AG10803 (cell line): Measurements from ENCODE around the gene NARS2.

ENCODE experiments used
- DNase-seq: peaks from one replicate; pipeline ENCODE4 v3.0.0; 2010; ENCODE audit warnings: low read depth
- H3K4me3 ChIP-seq: 2 replicates; pipeline ENCODE4 v1.5.1; 2011; ENCODE audit warnings: mild to moderate bottlenecking, low read length, control low read depth
- TF ChIP-seq, protein P1 (sequence below): conservative IDR thresholded peaks from 2 replicates; pipeline ENCODE4 v1.5.1; 2011; ENCODE audit warnings: mild to moderate bottlenecking, low read length, control low read depth, inconsistent platforms

The NARS2 gene

DNA sequence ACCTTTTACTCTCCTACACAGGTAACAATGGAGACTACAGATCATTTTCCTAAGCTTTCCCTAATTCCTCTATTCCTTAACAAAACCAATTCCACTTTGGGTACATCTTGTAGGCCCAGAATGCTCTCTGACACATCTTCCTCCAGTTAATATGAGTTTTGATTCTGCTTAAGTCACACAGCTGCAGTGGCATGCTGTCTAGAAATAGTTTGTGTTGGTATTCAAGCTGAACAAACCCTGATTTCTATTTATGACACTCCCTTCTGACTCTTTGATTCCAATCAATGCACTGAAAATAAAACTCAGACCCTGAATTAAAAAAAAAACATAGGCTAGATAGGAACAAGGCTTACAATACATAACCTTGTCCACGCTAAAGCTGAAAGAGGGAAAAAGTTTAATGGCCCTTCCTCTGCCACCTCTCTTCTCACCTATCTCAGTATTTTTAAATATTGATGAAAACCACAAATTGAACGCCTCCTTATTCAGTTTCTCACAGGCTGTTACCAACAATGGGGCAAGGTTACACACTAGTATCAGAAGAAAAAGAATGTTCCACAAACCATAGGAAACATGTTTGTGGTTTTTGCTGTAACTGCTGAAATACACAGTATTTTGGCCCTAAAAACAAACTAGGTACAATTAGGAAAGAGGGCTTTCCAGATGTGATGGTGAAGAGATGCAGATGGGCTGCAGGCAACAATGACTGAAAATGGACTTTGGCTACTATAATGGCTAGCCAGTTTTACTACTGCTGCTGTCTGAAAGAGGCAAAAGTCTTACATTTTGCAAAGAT is 121.3 kb downstream of the NARS2 start:
- TF ChIP-seq, protein P1, sequence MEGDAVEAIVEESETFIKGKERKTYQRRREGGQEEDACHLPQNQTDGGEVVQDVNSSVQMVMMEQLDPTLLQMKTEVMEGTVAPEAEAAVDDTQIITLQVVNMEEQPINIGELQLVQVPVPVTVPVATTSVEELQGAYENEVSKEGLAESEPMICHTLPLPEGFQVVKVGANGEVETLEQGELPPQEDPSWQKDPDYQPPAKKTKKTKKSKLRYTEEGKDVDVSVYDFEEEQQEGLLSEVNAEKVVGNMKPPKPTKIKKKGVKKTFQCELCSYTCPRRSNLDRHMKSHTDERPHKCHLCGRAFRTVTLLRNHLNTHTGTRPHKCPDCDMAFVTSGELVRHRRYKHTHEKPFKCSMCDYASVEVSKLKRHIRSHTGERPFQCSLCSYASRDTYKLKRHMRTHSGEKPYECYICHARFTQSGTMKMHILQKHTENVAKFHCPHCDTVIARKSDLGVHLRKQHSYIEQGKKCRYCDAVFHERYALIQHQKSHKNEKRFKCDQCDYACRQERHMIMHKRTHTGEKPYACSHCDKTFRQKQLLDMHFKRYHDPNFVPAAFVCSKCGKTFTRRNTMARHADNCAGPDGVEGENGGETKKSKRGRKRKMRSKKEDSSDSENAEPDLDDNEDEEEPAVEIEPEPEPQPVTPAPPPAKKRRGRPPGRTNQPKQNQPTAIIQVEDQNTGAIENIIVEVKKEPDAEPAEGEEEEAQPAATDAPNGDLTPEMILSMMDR, result no peak
- peak; percentile 67 for DNase-seq
- no peak overlapping the region for H3K4me3 ChIP-seq

DNA sequence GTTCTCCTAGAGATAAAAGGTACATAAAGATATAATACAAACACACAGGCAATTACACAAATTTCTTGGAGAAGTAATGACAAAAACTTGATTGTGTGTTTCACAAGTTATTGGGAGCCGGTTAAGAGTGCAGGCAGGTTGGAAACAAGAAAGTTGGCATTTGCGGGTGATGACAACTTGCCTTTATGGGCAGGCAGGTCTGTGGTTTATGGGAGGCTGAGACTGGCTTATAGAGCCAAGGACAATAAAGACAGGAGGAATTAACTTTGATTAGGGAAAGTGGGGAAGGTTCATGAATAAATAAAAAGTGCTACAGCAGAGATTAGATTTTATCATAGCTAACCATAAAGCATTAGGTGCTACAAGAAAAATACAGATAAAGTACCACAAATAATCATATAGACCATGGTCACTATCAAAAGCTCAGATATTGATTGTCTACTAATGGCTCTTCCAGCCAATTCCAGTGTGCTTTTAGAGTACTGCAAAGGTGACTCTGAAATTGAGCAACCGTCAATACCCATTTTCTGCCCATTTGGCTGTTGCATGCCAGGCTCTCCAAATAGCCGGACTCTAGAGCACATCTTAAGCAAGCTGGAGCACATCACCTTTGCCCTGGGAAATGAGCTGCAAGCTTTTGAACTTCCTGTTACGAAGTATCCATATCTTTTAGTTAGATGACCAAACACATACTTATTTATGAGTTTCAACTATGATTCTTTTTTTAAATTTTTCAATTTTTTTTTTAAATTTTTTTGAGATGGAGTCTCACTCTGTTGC is 123.1 kb downstream of the NARS2 start:
- TF ChIP-seq, protein P1, result no peak
- DNase-seq, result no peak
- H3K4me3 ChIP-seq, result no peak overlapping the region

DNA sequence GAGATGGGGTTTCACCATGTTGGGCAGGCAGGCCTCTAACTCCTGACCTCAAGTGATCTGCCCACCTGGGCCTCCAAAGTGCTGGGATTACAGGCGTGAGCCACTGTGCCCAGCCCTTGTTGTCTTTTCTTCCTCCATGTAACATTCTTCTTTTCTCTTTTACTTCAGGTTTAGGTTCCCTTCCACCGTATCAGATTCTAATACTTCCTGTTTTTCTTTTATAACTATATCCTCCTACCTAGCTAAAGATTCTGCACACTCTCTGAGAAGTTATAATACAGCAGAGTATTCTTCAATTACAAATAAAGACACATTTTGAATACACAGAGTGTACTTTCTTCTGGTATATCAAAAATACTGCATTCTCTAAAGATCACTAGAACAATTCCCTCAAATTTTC is 123.8 kb downstream of the NARS2 start:
- TF ChIP-seq, protein P1, result no peak
- DNase-seq, result no peak
- H3K4me3 ChIP-seq, result no peak overlapping the region

DNA sequence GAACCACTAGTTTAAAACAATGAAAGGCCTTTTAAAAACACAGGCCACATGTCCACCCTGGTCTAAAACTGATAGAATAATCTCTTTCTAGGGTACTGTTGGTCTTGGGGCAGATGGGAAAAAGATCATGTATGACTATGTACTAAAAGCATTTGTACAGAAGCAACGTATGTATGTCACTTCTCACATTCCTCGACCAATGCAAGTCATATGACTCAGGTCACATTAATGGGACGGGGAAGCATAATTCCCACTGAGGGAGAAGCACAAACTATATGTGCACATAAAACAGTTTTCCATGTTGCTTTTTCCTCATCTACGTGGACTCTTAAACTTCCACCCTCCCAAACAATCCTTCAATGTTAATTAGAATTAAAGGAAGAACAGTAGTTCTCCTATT is 124.8 kb downstream of the NARS2 start:
- peak; percentile 3 for DNase-seq
- no peak overlapping the region for H3K4me3 ChIP-seq
- TF ChIP-seq, protein P1, result no peak

DNA sequence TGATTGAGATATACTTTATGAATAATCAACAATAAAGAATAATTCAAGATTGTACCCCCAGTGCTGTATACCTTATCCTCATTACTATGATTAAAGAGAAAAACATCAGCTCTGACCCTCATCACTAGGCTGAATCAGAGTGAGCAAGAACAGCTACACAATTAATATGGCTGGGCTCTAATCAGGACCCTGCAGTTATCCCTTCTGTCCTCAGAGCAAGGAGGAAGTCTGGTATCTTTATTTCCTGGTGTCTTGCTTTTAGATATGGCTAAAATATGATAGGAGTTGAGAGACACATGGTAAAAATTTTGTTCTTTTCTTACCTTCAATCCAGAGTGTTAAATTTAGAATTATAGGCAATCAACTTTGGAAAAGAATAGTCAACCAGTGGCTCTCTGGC is 128.5 kb downstream of the NARS2 start:
- no peak overlapping the region for H3K4me3 ChIP-seq
- TF ChIP-seq, protein P1, result no peak
- no peak for DNase-seq

DNA sequence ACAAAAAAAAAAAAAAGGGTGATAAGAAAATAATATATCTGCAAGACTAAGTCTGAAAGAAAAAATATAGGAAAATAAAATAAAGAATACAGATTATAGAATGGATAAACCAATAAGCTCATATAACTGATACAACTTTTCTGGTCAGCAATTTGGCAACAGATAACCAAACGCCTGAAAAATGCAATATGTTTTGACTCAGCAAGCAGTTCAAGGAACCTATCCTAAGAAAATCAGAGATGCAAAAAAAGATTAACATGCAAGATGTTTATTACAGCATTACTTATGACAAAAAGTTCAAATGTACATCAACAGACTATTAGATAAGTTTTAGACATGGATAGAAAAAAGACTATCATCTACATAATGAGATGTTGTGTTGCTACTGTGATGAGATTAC is 129.9 kb downstream of the NARS2 start:
- TF ChIP-seq, protein P1, result no peak
- no peak overlapping the region for H3K4me3 ChIP-seq
- DNase-seq, result no peak

DNA sequence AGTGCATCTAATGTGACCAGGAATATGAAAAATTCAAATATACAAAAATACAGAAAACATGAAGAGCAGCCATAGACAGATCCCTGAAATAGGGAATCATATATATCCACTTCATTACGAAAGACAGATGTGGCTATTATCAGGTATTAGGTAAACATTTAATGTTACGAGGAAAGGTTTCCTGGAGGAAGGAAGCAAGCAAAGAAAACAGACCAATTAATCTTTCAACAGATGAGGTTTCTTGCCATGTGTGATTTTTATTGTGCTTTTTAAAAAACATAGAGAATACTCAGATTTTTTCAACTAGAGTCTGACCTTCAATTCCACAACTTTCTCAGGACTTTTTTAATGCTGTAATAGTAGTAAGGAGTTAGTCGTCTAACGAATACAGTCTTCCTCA is 132.7 kb downstream of the NARS2 start:
- no peak for DNase-seq
- TF ChIP-seq, protein P1, result no peak
- H3K4me3 ChIP-seq, result no peak overlapping the region
